Heart left ventricle (tissue), 13 donors: ENCODE data around the gene ERF.

Experiments used
- POLR2A ChIP-seq, 2 donors: fragments of 450-650 bp; IDR thresholded peaks; one replicate each; pipeline ENCODE4 v1.6.1; 2017; ENCODE audit warnings: antibody characterized with exemption in 2 of 2, mild to moderate bottlenecking in 2 of 2, moderate library complexity in 2 of 2
- TF ChIP-seq, protein P1 (sequence below), 12 donors: fragments of 200-600 bp; sonication (generic) in 4 of 12; IDR thresholded peaks; one replicate each; pipeline versions ENCODE4 v1.5.0 to v1.8.0; 2018 to 2022; ENCODE audit warnings: antibody characterized with exemption in 12 of 12, mild to moderate bottlenecking in 5 of 12
- donor health status: ischemic (EF 13 %, LVEDD 7.1; RV severe dilation, severe dysfunction).
- donor health status: DM: no; HTN: yes; CAD: no.
- donor health status: DM: no; HTN: no; CAD: no.
- donor health status: ischemic (EF 25% LVEDD 6.9; RV normal size, moderate dysfunction).
- donor health status: ischemic (EF 25% LVEDD 5.7; RV mildly dilated, moderate dysfunction).
- donor health status: ischemic (EF 35%, LVEDD 5.7; RV mildly dilated, moderate dysfunction).
- donor health status: nonischemic (EF 11% LVEDD 7.7; RV severe dilation, severe dysfunction).
- donor health status: DM: yes; HTN: yes; CAD: no.
- donor health status: PGD.
- donor health status: ischemic (EF 29% LVEDD 5.4; RV normal size, mild dysfunction).
- donor health status: nonischemic (EF 23%, LVEDD 6.1; RV moderate dilation, normal function).

DNA sequence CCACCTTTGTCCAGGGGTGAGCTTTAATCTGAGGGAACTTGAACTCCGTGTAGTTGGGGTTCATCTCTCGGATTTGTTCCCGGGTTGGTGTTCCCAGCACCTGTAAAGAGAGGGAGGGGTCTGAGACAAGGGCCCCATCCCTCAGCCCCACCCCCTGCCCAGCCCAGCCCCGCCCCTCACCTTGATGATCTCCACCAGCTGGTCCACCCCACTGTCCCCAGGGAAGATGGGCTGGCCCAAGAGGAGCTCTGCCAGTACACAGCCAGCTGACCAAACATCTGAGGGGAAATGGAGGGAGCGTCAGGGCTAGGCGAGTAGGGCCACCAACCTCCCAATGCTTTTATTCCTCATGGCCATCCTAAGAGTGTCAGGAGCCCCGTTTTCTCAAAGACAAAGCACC, 21.8 kb downstream of the ERF start:
- TF ChIP-seq, protein P1, sequence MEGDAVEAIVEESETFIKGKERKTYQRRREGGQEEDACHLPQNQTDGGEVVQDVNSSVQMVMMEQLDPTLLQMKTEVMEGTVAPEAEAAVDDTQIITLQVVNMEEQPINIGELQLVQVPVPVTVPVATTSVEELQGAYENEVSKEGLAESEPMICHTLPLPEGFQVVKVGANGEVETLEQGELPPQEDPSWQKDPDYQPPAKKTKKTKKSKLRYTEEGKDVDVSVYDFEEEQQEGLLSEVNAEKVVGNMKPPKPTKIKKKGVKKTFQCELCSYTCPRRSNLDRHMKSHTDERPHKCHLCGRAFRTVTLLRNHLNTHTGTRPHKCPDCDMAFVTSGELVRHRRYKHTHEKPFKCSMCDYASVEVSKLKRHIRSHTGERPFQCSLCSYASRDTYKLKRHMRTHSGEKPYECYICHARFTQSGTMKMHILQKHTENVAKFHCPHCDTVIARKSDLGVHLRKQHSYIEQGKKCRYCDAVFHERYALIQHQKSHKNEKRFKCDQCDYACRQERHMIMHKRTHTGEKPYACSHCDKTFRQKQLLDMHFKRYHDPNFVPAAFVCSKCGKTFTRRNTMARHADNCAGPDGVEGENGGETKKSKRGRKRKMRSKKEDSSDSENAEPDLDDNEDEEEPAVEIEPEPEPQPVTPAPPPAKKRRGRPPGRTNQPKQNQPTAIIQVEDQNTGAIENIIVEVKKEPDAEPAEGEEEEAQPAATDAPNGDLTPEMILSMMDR (IDR thresholded peaks at IDR 0.05), result no peak
- no peak for TF ChIP-seq POLR2A (IDR thresholded peaks at IDR 0.05)
